ENCODE results near the gene POLDIP2.
A peak's percentile ranks its signal among the peaks of the same experiment; 100 is the strongest.

The POLDIP2 gene

GRCh38 chr17:28335201-28335958 is 21.9 kb downstream of the POLDIP2 start, which contains the start of the genes IFT20 and TNFAIP1:
TSS of gene IFT20 (minus strand) at chr17:28335472. CDS start at chr17:28331985, 3,487 bp downstream.
TSS of gene TNFAIP1 (plus strand) at chr17:28335761. CDS start at chr17:28339522, 3,761 bp downstream.
- DNase-seq: peak; percentile 98

GRCh38 chr17:28334666-28335200 is 22.6 kb downstream of the POLDIP2 start:
- no peak for DNase-seq

- DNase-seq: no peak
Measured at GRCh38 chr17:28334171-28334570, 23.2 kb downstream of the POLDIP2 start.

- DNase-seq: no peak
Measured at GRCh38 chr17:28333083-28333746, 24.1 kb downstream of the POLDIP2 start.

GRCh38 chr17:28331891-28332420 is 25.4 kb downstream of the POLDIP2 start:
- no peak for DNase-seq

- DNase-seq: no peak
Measured at GRCh38 chr17:28330671-28331070, 26.7 kb downstream of the POLDIP2 start.

GRCh38 chr17:28328325-28328724 is 29.0 kb downstream of the POLDIP2 start:
- DNase-seq: no peak

- DNase-seq: no peak
Measured at GRCh38 chr17:28327709-28328108, 29.6 kb downstream of the POLDIP2 start.

- no peak for DNase-seq
Measured at GRCh38 chr17:28327031-28327607, 30.2 kb downstream of the POLDIP2 start.

GRCh38 chr17:28326114-28326513 is 31.2 kb downstream of the POLDIP2 start:
- no peak for DNase-seq

GRCh38 chr17:28325211-28325610 is 32.1 kb downstream of the POLDIP2 start:
- no peak for DNase-seq

- DNase-seq: no peak
Measured at GRCh38 chr17:28324781-28325180, 32.5 kb downstream of the POLDIP2 start.

GRCh38 chr17:28324267-28324745 is 33.0 kb downstream of the POLDIP2 start:
- no peak for DNase-seq

GRCh38 chr17:28320215-28321061 is 36.9 kb downstream of the POLDIP2 start:
- no peak for DNase-seq

- no peak for DNase-seq
Measured at GRCh38 chr17:28319598-28319935, 37.8 kb downstream of the POLDIP2 start.

GRCh38 chr17:28318759-28319597 is 38.3 kb downstream of the POLDIP2 start, which contains the start of gene TMEM97:
TSS of gene TMEM97 (plus strand) at chr17:28319200. CDS start at chr17:28319240, 40 bp downstream.
- DNase-seq: peak; percentile 92

- DNase-seq: no peak
Measured at GRCh38 chr17:28317966-28318758, 39.2 kb downstream of the POLDIP2 start.

GRCh38 chr17:28317099-28317965 is 40.0 kb downstream of the POLDIP2 start:
- DNase-seq: no peak
